NT2/D1 (cell line): Measurements from ENCODE around the gene APP.

Experiments
- SUZ12 ChIP-seq: IDR thresholded peaks from 2 replicates; pipeline ENCODE4 v1.6.1; 2011; ENCODE audit not compliant: insufficient read length, insufficient read depth; ENCODE audit errors: extremely low read depth
- YY1 ChIP-seq: IDR thresholded peaks from 2 replicates; pipeline ENCODE4 v1.6.1; 2011; ENCODE audit not compliant: insufficient read length, insufficient read depth
- ZNF274 ChIP-seq: IDR thresholded peaks from 2 replicates; pipeline ENCODE4 v1.6.1; 2011; ENCODE audit warnings: mild to moderate bottlenecking, low read depth, low read length

- TF ChIP-seq ZNF274: no peak
- TF ChIP-seq YY1: no peak
- no peak for TF ChIP-seq SUZ12
Measured at GRCh38 chr21:25888711-25889110, 281.9 kb downstream of the APP start.
